ENCODE results near the gene TSPAN5.
A peak's percentile ranks its signal among the peaks of the same experiment; 100 is the strongest.
"Not testable (repeated sequence)": the region's sequence is repeated elsewhere in the genome, so short reads cannot be mapped to it uniquely, and the experiment has no call there.

TSPAN5 gene

GRCh38 chr4:98482847-98483806, 175.3 kb downstream of the TSPAN5 start:
- DNase-seq: no peak

GRCh38 chr4:98482503-98482846, 175.9 kb downstream of the TSPAN5 start:
- DNase-seq: no peak

GRCh38 chr4:98481167-98481566, 177.2 kb downstream of the TSPAN5 start:
- no peak for DNase-seq

GRCh38 chr4:98480535-98480934, 177.9 kb downstream of the TSPAN5 start:
- no peak for DNase-seq

GRCh38 chr4:98479590-98479989, 178.8 kb downstream of the TSPAN5 start:
- not testable (repeated sequence) for DNase-seq

- DNase-seq: no peak
These were observed 181.5 kb downstream of the TSPAN5 start for GRCh38 chr4:98476891-98477290.

- no peak for DNase-seq
These were observed 184.0 kb downstream of the TSPAN5 start for GRCh38 chr4:98474408-98474844.

- DNase-seq: no peak
These were observed 185.4 kb downstream of the TSPAN5 start for GRCh38 chr4:98473046-98473445.

- no peak for DNase-seq
These were observed 187.6 kb downstream of the TSPAN5 start for GRCh38 chr4:98470831-98471230.

- DNase-seq: no peak
These were observed 188.0 kb downstream of the TSPAN5 start for GRCh38 chr4:98470366-98470765.

GRCh38 chr4:98469771-98470170, 188.6 kb downstream of the TSPAN5 start:
- peak; percentile 15 for DNase-seq

- peak; percentile 35 for DNase-seq
These were observed 189.7 kb downstream of the TSPAN5 start for GRCh38 chr4:98468709-98469108.

- DNase-seq: peak; percentile 92
These were observed 190.8 kb downstream of the TSPAN5 start for GRCh38 chr4:98467627-98468072.

GRCh38 chr4:98466868-98467599, 191.4 kb downstream of the TSPAN5 start:
- no peak for DNase-seq

- DNase-seq: no peak
These were observed 195.9 kb downstream of the TSPAN5 start for GRCh38 chr4:98462487-98462886.

GRCh38 chr4:98461121-98461865, 197.1 kb downstream of the TSPAN5 start:
- not testable (repeated sequence) for DNase-seq

GRCh38 chr4:98457422-98457821, 201.0 kb downstream of the TSPAN5 start:
- not testable (repeated sequence) for DNase-seq

GRCh38 chr4:98452091-98452490, 206.3 kb downstream of the TSPAN5 start:
- DNase-seq: no peak

- no peak for DNase-seq
These were observed 209.5 kb downstream of the TSPAN5 start for GRCh38 chr4:98448908-98449307.

GRCh38 chr4:98447648-98448047, 210.8 kb downstream of the TSPAN5 start:
- no peak for DNase-seq

GRCh38 chr4:98446499-98447375, 211.7 kb downstream of the TSPAN5 start:
- DNase-seq: peak; percentile 45

- DNase-seq: no peak
These were observed 214.0 kb downstream of the TSPAN5 start for GRCh38 chr4:98444371-98444770.

All from eye (tissue), 1 donor.